Measurements from ENCODE around the gene C2CD4D. TPM values are rescaled to one million over a fixed set of nuclear protein-coding genes. Genes with fewer than 3 reads are reported as not detected.
"Not testable (repeated sequence)": the region's sequence is repeated elsewhere in the genome, so short reads cannot be mapped to it uniquely, and the experiment has no call there.

The C2CD4D gene
- total and polyA plus RNA-seq, 7 donors = 0.20 to 0.69 (median 0.60) TPM; not detected in 4

DNA sequence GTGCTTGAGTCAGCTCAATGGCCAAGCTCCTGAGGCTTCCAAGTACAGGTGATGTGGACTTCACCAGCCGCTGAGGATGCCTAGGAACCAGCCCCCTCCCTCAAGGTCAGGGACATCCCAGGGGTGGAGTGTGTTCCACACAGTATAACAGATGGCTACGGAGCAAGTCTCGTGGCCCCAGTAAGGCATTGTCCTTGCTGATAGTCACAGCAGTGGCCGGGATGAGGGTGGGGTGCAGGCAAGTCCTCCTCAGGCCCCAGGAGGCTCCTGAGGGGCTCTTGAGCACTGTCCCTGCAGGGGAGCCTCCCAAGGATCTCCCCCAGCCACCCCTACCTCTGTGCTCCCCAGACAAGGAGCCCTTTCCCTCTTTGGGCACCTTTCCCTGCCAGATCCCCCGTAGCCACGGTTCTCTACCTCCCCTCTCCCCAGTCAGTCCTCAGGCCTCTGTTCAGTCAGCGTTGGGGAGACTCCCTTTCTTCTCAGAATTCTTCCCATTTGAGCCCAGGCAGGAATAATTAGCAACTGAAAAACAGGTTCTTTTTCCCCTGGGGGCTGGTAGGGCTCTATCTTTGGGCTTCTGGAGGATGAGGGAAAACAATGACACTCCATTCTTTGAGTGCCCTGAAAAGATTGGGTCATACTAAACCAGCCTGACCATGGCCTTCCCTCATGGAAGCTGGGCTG lies 21.0 kb upstream of the C2CD4D start:
- intact Hi-C loops (cut with DNase I) = no loop called here
- no peaks in the 10 kb centered on the region for H3K27me3 ChIP-seq

DNA sequence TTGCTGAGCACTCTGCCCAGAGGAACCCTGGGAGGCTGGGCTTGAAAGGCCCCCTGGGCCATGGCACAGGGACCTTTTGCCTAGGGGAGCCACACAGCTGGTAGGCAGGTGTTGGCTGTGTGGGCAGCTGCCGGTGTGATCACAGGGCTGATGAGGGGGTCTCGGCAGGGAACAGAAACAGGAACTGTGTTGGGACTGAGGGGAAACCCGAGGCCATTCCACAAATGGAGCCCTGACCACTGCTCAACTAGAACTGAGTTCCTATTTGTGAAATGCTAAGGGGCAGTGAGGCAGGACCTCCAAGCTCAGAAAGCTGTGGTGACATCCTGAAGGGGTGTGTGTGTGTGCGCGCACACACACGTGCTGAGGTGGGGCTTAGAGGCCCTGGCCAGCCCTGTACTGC lies 20.3 kb upstream of the C2CD4D start:
- Histone ChIP-seq H3K4me1 (no peaks in the 10 kb centered on the region), H3K27me3 (no peaks in the 10 kb centered on the region), H3K9me3 (no peaks in the 10 kb centered on the region), H3K4me3 (no peak overlapping the region), H3K36me3 (no peaks in the 10 kb centered on the region), H3K27ac (no peak overlapping the region)
- TF ChIP-seq, protein P1, sequence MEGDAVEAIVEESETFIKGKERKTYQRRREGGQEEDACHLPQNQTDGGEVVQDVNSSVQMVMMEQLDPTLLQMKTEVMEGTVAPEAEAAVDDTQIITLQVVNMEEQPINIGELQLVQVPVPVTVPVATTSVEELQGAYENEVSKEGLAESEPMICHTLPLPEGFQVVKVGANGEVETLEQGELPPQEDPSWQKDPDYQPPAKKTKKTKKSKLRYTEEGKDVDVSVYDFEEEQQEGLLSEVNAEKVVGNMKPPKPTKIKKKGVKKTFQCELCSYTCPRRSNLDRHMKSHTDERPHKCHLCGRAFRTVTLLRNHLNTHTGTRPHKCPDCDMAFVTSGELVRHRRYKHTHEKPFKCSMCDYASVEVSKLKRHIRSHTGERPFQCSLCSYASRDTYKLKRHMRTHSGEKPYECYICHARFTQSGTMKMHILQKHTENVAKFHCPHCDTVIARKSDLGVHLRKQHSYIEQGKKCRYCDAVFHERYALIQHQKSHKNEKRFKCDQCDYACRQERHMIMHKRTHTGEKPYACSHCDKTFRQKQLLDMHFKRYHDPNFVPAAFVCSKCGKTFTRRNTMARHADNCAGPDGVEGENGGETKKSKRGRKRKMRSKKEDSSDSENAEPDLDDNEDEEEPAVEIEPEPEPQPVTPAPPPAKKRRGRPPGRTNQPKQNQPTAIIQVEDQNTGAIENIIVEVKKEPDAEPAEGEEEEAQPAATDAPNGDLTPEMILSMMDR (IDR thresholded peaks at IDR 0.05) = no peak
- TF ChIP-seq POLR2A (IDR thresholded peaks at IDR 0.05) (no peak), EP300 (IDR thresholded peaks at IDR 0.05) (no peak), POLR2AphosphoS5 (IDR thresholded peaks at IDR 0.05) (no peak)
- WGBS, 2 donors = 70 to 87% methylated on average over 6 of the region's 6 CpGs
- intact Hi-C loops (cut with DNase I) = no loop called here
- DNase-seq = no peak

More for the DNA sequence above, 21.0 kb upstream of the C2CD4D start:
- no peak for DNase-seq
- TF ChIP-seq, protein P1 (IDR thresholded peaks at IDR 0.05) = no peak
- TF ChIP-seq POLR2A (IDR thresholded peaks at IDR 0.05) = no peak
- no peak for TF ChIP-seq EP300 (IDR thresholded peaks at IDR 0.05)
- TF ChIP-seq POLR2AphosphoS5 (IDR thresholded peaks at IDR 0.05) = no peak
- WGBS, 2 donors = 86 to 88% methylated on average over 7 of the region's 7 CpGs
- no peaks in the 10 kb centered on the region for H3K36me3 ChIP-seq
- no peaks in the 10 kb centered on the region for H3K9me3 ChIP-seq
- H3K4me1 ChIP-seq = no peaks in the 10 kb centered on the region
- no peak overlapping the region for H3K27ac ChIP-seq
- H3K4me3 ChIP-seq = no peak overlapping the region

DNA sequence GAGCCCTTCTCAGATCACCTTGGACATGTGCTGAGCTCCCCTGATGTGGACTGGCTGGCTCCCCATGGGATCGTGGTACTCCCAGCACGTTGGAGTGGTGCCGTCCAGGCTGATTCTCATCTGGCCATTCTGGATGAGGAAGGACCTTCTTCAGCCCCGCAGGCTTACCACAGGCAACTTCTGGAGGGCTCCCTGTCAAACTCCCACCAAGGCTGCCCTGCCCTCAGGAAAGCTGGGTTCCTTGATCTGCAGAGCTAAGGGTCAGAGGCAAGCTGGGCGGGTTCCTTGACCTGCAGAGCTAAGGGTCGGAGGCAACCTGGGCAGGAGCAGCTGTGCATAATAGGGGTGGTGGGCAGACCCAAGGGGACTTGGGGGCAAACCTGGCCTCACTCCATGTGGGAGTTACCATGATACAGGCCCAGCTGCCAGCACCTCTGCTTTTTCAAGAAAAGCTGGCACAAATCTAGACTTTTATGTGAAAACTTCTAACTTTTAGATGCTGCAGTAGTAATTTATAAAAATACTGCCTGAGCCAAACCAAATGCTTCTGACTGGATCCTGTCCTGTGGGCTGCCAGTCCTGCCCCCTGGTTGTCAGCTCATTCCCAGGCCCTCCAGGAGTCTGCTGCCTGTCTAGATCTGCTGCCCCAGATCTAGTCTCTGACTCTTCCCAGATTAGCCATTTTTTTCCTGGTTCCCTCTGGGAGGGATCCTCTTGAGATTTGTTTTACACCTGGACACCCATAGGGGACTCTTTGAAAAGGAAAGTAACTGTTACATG lies 19.5 kb upstream of the C2CD4D start:
- Histone ChIP-seq H3K36me3 (no peaks in the 10 kb centered on the region), H3K4me1 (no peaks in the 10 kb centered on the region), H3K27me3 (no peaks in the 10 kb centered on the region), H3K4me3 (no peak overlapping the region), H3K9me3 (no peaks in the 10 kb centered on the region), H3K27ac (no peak overlapping the region)
- TF ChIP-seq EP300 (IDR thresholded peaks at IDR 0.05) = no peak
- TF ChIP-seq POLR2AphosphoS5 (IDR thresholded peaks at IDR 0.05) = no peak
- TF ChIP-seq, protein P1 (IDR thresholded peaks at IDR 0.05) = no peak
- TF ChIP-seq POLR2A (IDR thresholded peaks at IDR 0.05) = no peak
- no peak for DNase-seq
- 92% methylated on average over 6 of the region's 6 CpGs for WGBS, 2 donors
- intact Hi-C loops (cut with DNase I) = no loop called here

DNA sequence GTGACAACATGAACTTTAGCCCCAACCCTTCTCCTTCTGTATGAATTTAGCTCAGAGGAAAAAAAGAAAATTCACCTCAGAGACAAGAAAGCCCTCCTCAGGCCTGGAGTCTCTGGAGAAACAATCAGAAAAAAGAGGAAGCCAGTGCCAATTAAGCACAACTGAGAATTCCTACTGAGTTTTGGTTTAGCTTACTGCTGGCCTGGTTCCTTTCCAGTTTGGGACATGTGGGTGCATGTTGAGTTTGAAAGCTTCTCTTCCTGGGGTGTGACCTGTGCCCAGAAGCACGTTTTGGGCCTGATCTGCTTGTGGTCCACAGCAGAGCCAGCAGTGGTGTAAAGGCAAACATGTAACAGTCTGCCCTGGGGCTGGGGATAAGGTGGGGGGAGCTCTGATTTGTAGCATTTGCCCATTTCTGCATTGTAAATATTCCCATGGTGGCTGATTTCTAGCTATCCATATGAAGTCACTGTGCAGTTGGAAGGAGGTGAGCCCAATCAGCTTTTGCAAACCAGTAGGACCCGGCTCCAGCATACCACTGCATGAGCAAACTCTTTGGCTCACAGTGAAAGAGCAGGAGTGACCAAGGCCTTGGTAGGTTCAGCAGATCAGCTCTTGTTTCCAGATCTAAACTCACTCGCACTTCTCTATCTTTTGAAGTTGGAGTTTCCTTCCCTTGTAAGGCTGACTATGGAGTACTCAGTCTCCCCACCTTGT lies 18.6 kb upstream of the C2CD4D start:
- Histone ChIP-seq H3K27me3 (no peaks in the 10 kb centered on the region), H3K4me3 (no peak overlapping the region), H3K36me3 (no peaks in the 10 kb centered on the region), H3K4me1 (no peaks in the 10 kb centered on the region), H3K9me3 (no peaks in the 10 kb centered on the region), H3K27ac (no peak overlapping the region)
- WGBS, 2 donors = 72 to 76% methylated on average over 3 of the region's 3 CpGs
- no peak for DNase-seq
- TF ChIP-seq POLR2A (IDR thresholded peaks at IDR 0.05) = no peak
- no peak for TF ChIP-seq EP300 (IDR thresholded peaks at IDR 0.05)
- intact Hi-C loops (cut with DNase I) = no loop called here

DNA sequence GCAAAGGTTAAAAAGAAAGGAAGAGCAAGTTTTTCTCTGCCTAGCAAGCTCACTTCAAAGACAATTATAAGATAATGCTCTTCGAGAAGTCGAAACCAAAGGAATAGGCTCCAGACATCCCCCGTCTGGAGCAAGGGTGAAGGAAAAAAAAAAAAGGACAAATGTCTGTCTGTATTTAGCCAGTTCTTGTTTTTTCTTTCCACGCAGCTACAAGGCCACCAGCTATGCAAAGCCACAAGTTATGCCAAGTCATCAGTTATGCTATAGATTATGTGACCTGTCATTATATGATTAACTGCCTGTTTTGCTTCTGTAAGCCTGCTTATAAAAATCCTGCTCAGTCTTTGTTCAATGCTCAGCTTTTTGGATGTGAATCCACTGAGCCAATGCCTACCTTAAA lies 16.3 kb upstream of the C2CD4D start:
- Histone ChIP-seq H3K27me3 (no peaks in the 10 kb centered on the region), H3K4me3 (no peak overlapping the region), H3K36me3 (no peaks in the 10 kb centered on the region), H3K9me3 (no peaks in the 10 kb centered on the region), H3K27ac (no peak overlapping the region), H3K4me1 (no peaks in the 10 kb centered on the region)
- no peak for DNase-seq
- 62 to 63% methylated on average over 4 of the region's 4 CpGs for WGBS, 2 donors
- TF ChIP-seq, protein P1 (IDR thresholded peaks at IDR 0.05) = no peak
- TF ChIP-seq EP300 (IDR thresholded peaks at IDR 0.05) (no peak), POLR2A (IDR thresholded peaks at IDR 0.05) (no peak), POLR2AphosphoS5 (IDR thresholded peaks at IDR 0.05) (no peak)
- intact Hi-C loops (cut with DNase I) = no loop called here

DNA sequence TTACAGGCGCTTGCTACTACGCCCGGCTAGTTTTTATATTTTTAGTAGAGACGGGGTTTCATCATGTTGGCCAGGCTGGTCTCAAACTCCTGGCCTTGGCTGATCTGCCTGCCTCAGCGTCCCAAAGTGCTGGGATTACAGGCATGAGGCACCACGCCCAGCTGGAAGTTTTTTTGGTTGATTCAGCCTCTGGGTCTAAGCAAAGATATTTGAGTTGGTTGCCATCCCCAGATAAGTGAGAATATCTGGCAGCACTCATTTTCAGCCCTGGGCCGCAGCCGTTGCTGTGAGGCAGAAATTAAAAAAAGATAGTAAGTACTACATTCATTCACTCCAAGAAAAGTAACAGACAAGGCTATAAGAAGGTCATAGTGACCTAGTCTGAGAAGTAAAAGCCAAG lies 15.9 kb upstream of the C2CD4D start:
- 82 to 88% methylated on average over 8 of the region's 8 CpGs for WGBS, 2 donors
- not testable (repeated sequence) for H3K36me3 ChIP-seq

More for the DNA sequence above, 15.9 kb upstream of the C2CD4D start:
- intact Hi-C loops (cut with DNase I); H3K4me3 ChIP-seq; H3K27ac ChIP-seq; H3K4me1 ChIP-seq; H3K27me3 ChIP-seq; DNase-seq; H3K9me3 ChIP-seq: not testable (repeated sequence)

Data from sigmoid colon (tissue), 7 donors.